Activated CD8-positive, alpha-beta T cell treated with anti-CD3 and anti-CD28 coated beads for 36 hours (primary cell): Measurements from ENCODE around the gene OXSR1. TPM values are rescaled to one million over a fixed set of nuclear protein-coding genes. Genes with fewer than 3 reads are reported as not detected.
A peak's percentile ranks its signal among the peaks of the same experiment; 100 is the strongest.
"Not testable (repeated sequence)": the region's sequence is repeated elsewhere in the genome, so short reads cannot be mapped to it uniquely, and the experiment has no call there.

ENCODE experiments used
- ATAC-seq: fragments of 200-7000 bp; cut with Tn5 transposase; one replicate; pipeline ENCODE4 v1.10.0; 2021; ENCODE audit warnings: mild to moderate bottlenecking, moderate library complexity
- CTCF ChIA-PET: fragments of 350-600 bp; sonication (Branson Sonifier 250); formaldehyde crosslinking; loops from one replicate; lab custom pipeline; 2021; ENCODE audit warnings: antibody characterized with exemption; lab: Charles Lee
- POLR2A ChIA-PET: fragments of 350-600 bp; sonication (Branson Sonifier 250); formaldehyde crosslinking; loops from one replicate; lab custom pipeline; 2021; ENCODE audit warnings: antibody characterized with exemption; lab: Charles Lee
- DNase-seq: peaks from one replicate; pipeline ENCODE4 v3.0.0-alpha.2; 2020
- H3K27ac Mint-ChIP-seq: one replicate; pipeline ENCODE4 v1.8.0; 2021; ENCODE audit warnings: mild to moderate bottlenecking, mixed read lengths
- H3K27me3 Mint-ChIP-seq: one replicate; pipeline ENCODE4 v1.8.0; 2021; ENCODE audit warnings: mixed read lengths
- H3K36me3 Mint-ChIP-seq: one replicate; pipeline ENCODE4 v1.8.0; 2021; ENCODE audit warnings: low read depth, mixed read lengths
- H3K4me1 Mint-ChIP-seq: one replicate; pipeline ENCODE4 v1.8.0; 2021; ENCODE audit warnings: low read depth, mixed read lengths
- H3K4me3 Mint-ChIP-seq: one replicate; pipeline ENCODE4 v1.8.0; 2021; ENCODE audit warnings: mild to moderate bottlenecking, moderate library complexity, mixed read lengths
- H3K9me3 Mint-ChIP-seq: one replicate; pipeline ENCODE4 v1.8.0; 2021; ENCODE audit warnings: mixed read lengths
- CTCF ChIP-seq: fragments of 200-600 bp; IDR thresholded peaks from one replicate; pipeline ENCODE4 v1.8.0; 2022; ENCODE audit warnings: antibody characterized with exemption, mild to moderate bottlenecking
- intact Hi-C: fragments of 100-400 bp; cut with micrococcal nuclease; formaldehyde crosslinking; loops from one replicate; pipeline ENCODE4 v1.10.0; 2022
- total RNA-seq, 2 experiments: library from RNA; stranded (reverse); gene quantifications; one replicate each; pipeline ENCODE4 v1.2.3, GENCODE V29; 2021

Gene OXSR1
- total RNA-seq, 2 experiments from 2014 or later: 56.5 to 57.9 TPM

- no peaks in the 10 kb centered on the region for H3K27me3 Mint-ChIP-seq
- DNase-seq (no peak), ATAC-seq (no peak)
- H3K27ac Mint-ChIP-seq: peak overlapping the region; percentile 13
- intact Hi-C loops: no loop called here
- TF ChIP-seq CTCF: no peak
- peaks cover 62% of the 10 kb centered on the region for H3K4me1 Mint-ChIP-seq
- H3K9me3 Mint-ChIP-seq: no peaks in the 10 kb centered on the region
- ChIA-PET POLR2A (no interaction called here), CTCF (no interaction called here)
- no peak overlapping the region for H3K4me3 Mint-ChIP-seq
- H3K36me3 Mint-ChIP-seq: peaks cover 8% of the 10 kb centered on the region
These were observed 8.6 kb downstream of the OXSR1 start for GRCh38 chr3:38173834-38174418.

- H3K4me3 Mint-ChIP-seq: no peak overlapping the region
- no peak overlapping the region for H3K27ac Mint-ChIP-seq
- intact Hi-C loops: no loop called here
- H3K9me3 Mint-ChIP-seq: no peaks in the 10 kb centered on the region
- H3K27me3 Mint-ChIP-seq: no peaks in the 10 kb centered on the region
- DNase-seq (no peak), ATAC-seq (no peak)
- ChIA-PET POLR2A (no interaction called here), CTCF (interaction anchor here (1.3 kb wide), 1 partner anchor 38 kb away, joined by 3 read pairs; no protein-coding TSS in a partner anchor)
- peaks cover 13% of the 10 kb centered on the region for H3K36me3 Mint-ChIP-seq
- no peak for TF ChIP-seq CTCF
- H3K4me1 Mint-ChIP-seq: peaks cover 42% of the 10 kb centered on the region
These were observed 11.8 kb downstream of the OXSR1 start for GRCh38 chr3:38177181-38177580.

GRCh38 chr3:38186781-38187180, 21.4 kb downstream of the OXSR1 start:
- H3K27ac Mint-ChIP-seq: no peak overlapping the region
- peaks cover 4% of the 10 kb centered on the region for H3K4me1 Mint-ChIP-seq
- no peak for DNase-seq
- H3K4me3 Mint-ChIP-seq: no peak overlapping the region
- POLR2A ChIA-PET: no interaction called here
- H3K36me3 Mint-ChIP-seq: peaks cover 32% of the 10 kb centered on the region
- TF ChIP-seq CTCF: no peak
- ATAC-seq: no peak
- CTCF ChIA-PET: interaction anchor here (1.6 kb wide), 1 partner anchor 9 kb away, joined by 4 read pairs; no protein-coding TSS in a partner anchor
- H3K27me3 Mint-ChIP-seq: no peaks in the 10 kb centered on the region
- H3K9me3 Mint-ChIP-seq: no peaks in the 10 kb centered on the region
- intact Hi-C loops: no loop called here

- ATAC-seq: peak; percentile 47
- ChIA-PET CTCF (interaction anchor here (0.9 to 2.1 kb wide), 5 partner anchors 9 to 465 kb away, joined by 3 to 6 read pairs (median 5); no protein-coding TSS in a partner anchor), POLR2A (interaction anchor here (0.9 to 1.1 kb wide), 2 partner anchors 9 to 26 kb away, joined by 3 to 4 read pairs; no protein-coding TSS in a partner anchor)
- no peaks in the 10 kb centered on the region for H3K27me3 Mint-ChIP-seq
- intact Hi-C loops: no loop called here
- no peak for DNase-seq
- peaks cover 38% of the 10 kb centered on the region for H3K36me3 Mint-ChIP-seq
- peaks cover 2% of the 10 kb centered on the region for H3K4me1 Mint-ChIP-seq
- no peak overlapping the region for H3K4me3 Mint-ChIP-seq
- no peak for TF ChIP-seq CTCF
- H3K9me3 Mint-ChIP-seq: no peaks in the 10 kb centered on the region
- H3K27ac Mint-ChIP-seq: no peak overlapping the region
These were observed 25.1 kb downstream of the OXSR1 start for GRCh38 chr3:38190481-38190881.

DNA sequence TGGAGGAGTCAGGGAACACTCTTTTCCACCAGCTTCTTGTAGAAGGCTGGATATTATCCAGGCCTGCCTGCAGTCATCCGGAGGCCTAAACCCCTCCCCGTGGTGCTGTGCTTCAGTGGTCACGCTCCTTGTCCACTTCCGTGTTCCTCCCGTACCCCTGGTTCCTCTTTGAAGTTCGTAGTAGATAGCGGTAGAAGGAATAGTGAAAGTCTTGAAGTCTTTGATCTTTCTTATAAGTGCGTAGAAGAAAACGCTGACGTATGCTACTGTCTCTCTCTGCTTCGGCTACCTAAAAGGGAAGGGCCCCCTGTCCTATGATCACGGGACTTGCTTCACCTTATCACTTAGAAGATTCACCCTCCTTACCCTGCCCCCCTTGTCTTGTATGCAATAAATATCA, 37.6 kb downstream of the OXSR1 start:
- ATAC-seq, H3K27ac Mint-ChIP-seq, intact Hi-C loops, DNase-seq, CTCF ChIA-PET, H3K27me3 Mint-ChIP-seq, H3K4me3 Mint-ChIP-seq, H3K9me3 Mint-ChIP-seq, POLR2A ChIA-PET: not testable (repeated sequence)
- H3K4me1 Mint-ChIP-seq: peaks cover 32% of the 10 kb centered on the region
- H3K36me3 Mint-ChIP-seq: peaks cover 40% of the 10 kb centered on the region
